AML-193 (cell line): ENCODE results near the gene SLC35E3.

Source experiments
- DNase-seq, 2 experiments: peaks; one replicate each; lab custom pipeline; 2025; lab: John Stamatoyannopoulos, UW

Gene SLC35E3

GRCh38 chr12:68745904-68746571 is at the start of gene SLC35E3:
SLC35E3 (plus strand) TSS chr12:68746176; CDS start chr12:68746378, 202 bp downstream.
- DNase-seq = peak; percentile 87

GRCh38 chr12:68699486-68699885 is 46.5 kb upstream of the SLC35E3 start:
- no peak for DNase-seq

GRCh38 chr12:68727776-68728175 is 18.2 kb upstream of the SLC35E3 start:
- DNase-seq = no peak

- DNase-seq = no peak
Observed at GRCh38 chr12:68733661-68734071, 12.3 kb upstream of the SLC35E3 start.

GRCh38 chr12:68739891-68740290 is 6.1 kb upstream of the SLC35E3 start:
- DNase-seq = no peak

- peak; percentile 63 to 64 for DNase-seq
Observed at GRCh38 chr12:68743356-68743755, 2.6 kb upstream of the SLC35E3 start.

GRCh38 chr12:68745376-68745903 is 536 bp upstream of the SLC35E3 start:
- DNase-seq = no peak

- DNase-seq = peak in 1 of 2 experiments; percentile 19
Observed at GRCh38 chr12:68746572-68747180, 700 bp downstream of the SLC35E3 start.

GRCh38 chr12:68749443-68749842 is 3.5 kb downstream of the SLC35E3 start:
- no peak for DNase-seq

GRCh38 chr12:68749861-68750260 is 3.9 kb downstream of the SLC35E3 start:
- DNase-seq = no peak

- no peak for DNase-seq
Observed at GRCh38 chr12:68750506-68750905, 4.5 kb downstream of the SLC35E3 start.

- DNase-seq = no peak
Observed at GRCh38 chr12:68755536-68756243, 9.7 kb downstream of the SLC35E3 start.

- no peak for DNase-seq
Observed at GRCh38 chr12:68759852-68760251, 13.9 kb downstream of the SLC35E3 start.

GRCh38 chr12:68760806-68761441 is 14.9 kb downstream of the SLC35E3 start:
- no peak for DNase-seq

- DNase-seq = no peak
Observed at GRCh38 chr12:68761442-68761812, 15.5 kb downstream of the SLC35E3 start.

- DNase-seq = no peak
Observed at GRCh38 chr12:68761901-68762630, 16.1 kb downstream of the SLC35E3 start.

- no peak for DNase-seq
Observed at GRCh38 chr12:68762691-68763090, 16.7 kb downstream of the SLC35E3 start.

- no peak for DNase-seq
Observed at GRCh38 chr12:68765696-68766095, 19.7 kb downstream of the SLC35E3 start.

- DNase-seq = no peak
Observed at GRCh38 chr12:68766646-68767045, 20.7 kb downstream of the SLC35E3 start.

- no peak for DNase-seq
Observed at GRCh38 chr12:68767191-68767590, 21.2 kb downstream of the SLC35E3 start.

- no peak for DNase-seq
Observed at GRCh38 chr12:68768431-68768939, 22.5 kb downstream of the SLC35E3 start.

- no peak for DNase-seq
Observed at GRCh38 chr12:68769941-68770340, 24.0 kb downstream of the SLC35E3 start.
